Left lung (tissue), 10 donors: Measurements from ENCODE around the gene WHRN. TPM values are rescaled to one million over a fixed set of nuclear protein-coding genes. Genes with fewer than 3 reads are reported as not detected.

Experiments used
- ATAC-seq: fragments of 200-7000 bp; cut with Tn5 transposase; one replicate; pipeline ENCODE4 v1.9.1; 2020; ENCODE audit warnings: moderate library complexity
- DNase-seq, 4 donors: peaks; one replicate each; pipeline ENCODE4 v3.0.0-alpha.2; 2013 to 2020
- H3K27ac ChIP-seq, 2 donors: fragments of 200-600 bp; sonication (generic) in 1 of 2; one replicate each; pipeline versions ENCODE4 v1.5.0 to v1.8.0; 2020 to 2021
- H3K27me3 ChIP-seq, 2 donors: fragments of 200-600 bp; sonication (generic) in 1 of 2; one replicate each; pipeline versions ENCODE4 v1.5.0 to v1.8.0; 2020 to 2021
- H3K36me3 ChIP-seq, 2 donors: fragments of 200-600 bp; sonication (generic) in 1 of 2; one replicate each; pipeline versions ENCODE4 v1.5.0 to v1.8.0; 2020 to 2021
- H3K4me1 ChIP-seq, 2 donors: fragments of 200-600 bp; one replicate each; pipeline ENCODE4 v1.8.0; 2021
- H3K4me3 ChIP-seq, 2 donors: fragments of 200-600 bp; sonication (generic) in 1 of 2; one replicate each; pipeline versions ENCODE4 v1.5.0 to v1.8.0; 2020 to 2021; ENCODE audit warnings: mild to moderate bottlenecking in 1 of 2
- H3K9me3 ChIP-seq, 2 donors: fragments of 200-600 bp; sonication (generic) in 1 of 2; one replicate each; pipeline versions ENCODE4 v1.5.0 to v1.8.0; 2020 to 2021
- intact Hi-C, 2 donors: fragments of 100-400 bp; cut with DNase I; formaldehyde crosslinking; loops; one replicate each; pipeline versions ENCODE4 v1.11.2 to v1.14.2; 2022
- polyA plus RNA-seq, 6 donors: library from polyadenylated mRNA; unstranded; fragments of 120-200 nt; gene quantifications; one replicate each; pipeline ENCODE4 v1.2.1, GENCODE V29; 2013; ENCODE audit not compliant: insufficient read length in 6 of 6
- total RNA-seq, 2 donors: library from RNA; stranded (reverse); fragmentation: NEBNext Ultra II Directional; extraction: Animal tissue kit (Norgen Biotek cat#: 25700); gene quantifications; one replicate each; pipeline ENCODE4 v1.2.1, GENCODE V29; 2021
- TF ChIP-seq, protein P1 (sequence below), 2 donors: fragments of 200-600 bp; sonication (generic) in 1 of 2; IDR thresholded peaks; one replicate each; pipeline versions ENCODE4 v1.5.0 to v1.8.0; 2021; ENCODE audit warnings: antibody characterized with exemption in 2 of 2
- donor health status: DM: no; HTN: yes; CAD: no.
- donor health status: DM: no; HTN: no; CAD: no.

The WHRN gene
- total and polyA plus RNA-seq, 8 donors, result 5.1 to 17.3 (median 10.7) TPM

- Histone ChIP-seq H3K4me1 (no peaks in the 10 kb centered on the region), H3K36me3 (no peaks in the 10 kb centered on the region), H3K27ac (no peak overlapping the region), H3K27me3 (no peaks in the 10 kb centered on the region), H3K4me3 (no peak overlapping the region), H3K9me3 (no peaks in the 10 kb centered on the region)
- intact Hi-C loops, result no loop called here
- ATAC-seq (no peak), DNase-seq (no peak)
- TF ChIP-seq, protein P1, sequence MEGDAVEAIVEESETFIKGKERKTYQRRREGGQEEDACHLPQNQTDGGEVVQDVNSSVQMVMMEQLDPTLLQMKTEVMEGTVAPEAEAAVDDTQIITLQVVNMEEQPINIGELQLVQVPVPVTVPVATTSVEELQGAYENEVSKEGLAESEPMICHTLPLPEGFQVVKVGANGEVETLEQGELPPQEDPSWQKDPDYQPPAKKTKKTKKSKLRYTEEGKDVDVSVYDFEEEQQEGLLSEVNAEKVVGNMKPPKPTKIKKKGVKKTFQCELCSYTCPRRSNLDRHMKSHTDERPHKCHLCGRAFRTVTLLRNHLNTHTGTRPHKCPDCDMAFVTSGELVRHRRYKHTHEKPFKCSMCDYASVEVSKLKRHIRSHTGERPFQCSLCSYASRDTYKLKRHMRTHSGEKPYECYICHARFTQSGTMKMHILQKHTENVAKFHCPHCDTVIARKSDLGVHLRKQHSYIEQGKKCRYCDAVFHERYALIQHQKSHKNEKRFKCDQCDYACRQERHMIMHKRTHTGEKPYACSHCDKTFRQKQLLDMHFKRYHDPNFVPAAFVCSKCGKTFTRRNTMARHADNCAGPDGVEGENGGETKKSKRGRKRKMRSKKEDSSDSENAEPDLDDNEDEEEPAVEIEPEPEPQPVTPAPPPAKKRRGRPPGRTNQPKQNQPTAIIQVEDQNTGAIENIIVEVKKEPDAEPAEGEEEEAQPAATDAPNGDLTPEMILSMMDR (IDR thresholded peaks at IDR 0.05), result no peak
These were observed 93.8 kb downstream of the WHRN start for GRCh38 chr9:114411452-114411851.

GRCh38 chr9:114410910-114411309, 94.4 kb downstream of the WHRN start:
- no peaks in the 10 kb centered on the region for H3K36me3 ChIP-seq
- no peak overlapping the region for H3K4me3 ChIP-seq
- TF ChIP-seq, protein P1 (IDR thresholded peaks at IDR 0.05), result no peak
- no peaks in the 10 kb centered on the region for H3K9me3 ChIP-seq
- no peak for ATAC-seq
- no peaks in the 10 kb centered on the region for H3K27me3 ChIP-seq
- intact Hi-C loops, result no loop called here
- H3K4me1 ChIP-seq, result no peaks in the 10 kb centered on the region
- H3K27ac ChIP-seq, result no peak overlapping the region
- DNase-seq, result no peak

DNA sequence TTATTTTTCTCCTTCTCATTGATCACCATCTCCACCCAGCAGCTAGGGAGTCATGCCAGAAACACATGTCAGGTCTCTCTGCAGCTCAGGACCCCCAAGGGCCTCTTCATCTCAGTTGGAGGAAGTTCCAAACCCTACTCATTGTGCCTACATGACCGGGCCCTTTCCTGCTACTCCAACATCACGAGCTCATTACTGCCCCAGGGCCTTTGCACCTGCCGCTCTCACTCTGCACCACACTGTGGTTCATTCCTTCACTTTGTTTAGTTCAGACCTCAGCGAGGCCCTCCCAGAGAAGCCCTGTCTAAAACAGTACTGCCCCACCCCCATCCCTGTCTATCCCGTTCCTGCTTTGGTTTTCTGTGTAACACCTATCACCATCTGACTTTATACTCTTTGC, 95.4 kb downstream of the WHRN start:
- Histone ChIP-seq H3K4me3 (no peak overlapping the region), H3K27me3 (no peaks in the 10 kb centered on the region), H3K4me1 (no peaks in the 10 kb centered on the region), H3K9me3 (no peaks in the 10 kb centered on the region), H3K27ac (no peak overlapping the region), H3K36me3 (no peaks in the 10 kb centered on the region)
- intact Hi-C loops, result loop anchor here in 1 of 2 donors (10.0 kb wide), 1 partner anchor 245 kb away; the partner anchor contains the start of gene TEX53
- ATAC-seq (no peak), DNase-seq (no peak)
- TF ChIP-seq, protein P1 (IDR thresholded peaks at IDR 0.05), result no peak

DNA sequence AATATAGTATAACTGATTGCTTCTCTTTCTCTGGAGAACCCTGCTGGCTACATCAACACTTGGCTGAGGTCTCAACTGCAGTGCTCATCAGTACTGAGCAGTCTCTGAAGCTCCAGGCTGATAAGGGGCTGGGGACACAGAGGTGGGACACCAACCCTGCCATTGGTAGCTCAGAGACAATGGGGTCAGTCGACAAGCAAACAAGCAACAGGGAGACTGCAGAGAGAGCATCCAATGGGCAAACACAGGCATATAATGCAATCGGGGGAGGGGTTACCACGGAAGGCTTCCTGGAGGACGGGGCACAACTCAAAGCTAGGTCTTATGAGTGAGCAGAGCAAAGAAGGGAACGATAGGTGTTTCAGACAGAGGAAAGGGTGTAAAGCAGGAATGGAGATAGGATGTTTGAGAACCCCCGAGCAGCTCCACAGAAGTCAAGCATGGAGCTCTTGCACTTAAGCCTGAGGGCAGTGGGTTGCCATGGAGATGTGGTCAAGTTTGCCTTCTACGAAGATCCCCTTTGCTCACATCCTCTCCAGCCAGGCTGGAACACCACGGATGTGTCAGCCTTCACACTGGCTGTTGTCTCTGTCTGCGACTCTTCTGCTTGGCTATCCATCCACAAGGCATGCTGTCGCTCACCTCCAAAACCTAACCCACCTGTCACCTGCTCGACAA, 96.0 kb downstream of the WHRN start:
- Histone ChIP-seq H3K9me3 (no peaks in the 10 kb centered on the region), H3K4me1 (no peaks in the 10 kb centered on the region), H3K27me3 (no peaks in the 10 kb centered on the region), H3K4me3 (no peak overlapping the region), H3K36me3 (no peaks in the 10 kb centered on the region), H3K27ac (no peak overlapping the region)
- DNase-seq (no peak), ATAC-seq (no peak)
- TF ChIP-seq, protein P1 (IDR thresholded peaks at IDR 0.05), result no peak
- intact Hi-C loops, result loop anchor here in 1 of 2 donors (10.0 kb wide), 1 partner anchor 246 kb away; the partner anchor contains the start of gene TEX53

- Histone ChIP-seq H3K4me3 (no peak overlapping the region), H3K27ac (no peak overlapping the region), H3K27me3 (no peaks in the 10 kb centered on the region), H3K9me3 (no peaks in the 10 kb centered on the region), H3K4me1 (no peaks in the 10 kb centered on the region), H3K36me3 (no peaks in the 10 kb centered on the region)
- DNase-seq (no peak), ATAC-seq (no peak)
- TF ChIP-seq, protein P1 (IDR thresholded peaks at IDR 0.05), result no peak
- intact Hi-C loops, result loop anchor here in 1 of 2 donors (10.0 kb wide), 1 partner anchor 246 kb away; the partner anchor contains the start of gene TEX53
These were observed 96.6 kb downstream of the WHRN start for GRCh38 chr9:114408645-114409044.
